DND-41 (cell line): Measurements from ENCODE around the gene POC1A.

Experiments
- ATAC-seq: fragments of 200-7000 bp; cut with Tn5 transposase; 3 replicates; pipeline ENCODE4 v1.9.1; 2021; ENCODE audit warnings: low read depth; ENCODE audit not compliant: insufficient read depth
- DNase-seq: peaks from one replicate; pipeline ENCODE4 v3.0.0-alpha.2; 2020
- H2AFZ ChIP-seq: 2 replicates; pipeline ENCODE4 v1.6.0; 2012; ENCODE audit warnings: low read depth, low read length
- H3K27ac ChIP-seq: 2 replicates; pipeline ENCODE4 v1.5.1; 2012; ENCODE audit warnings: low read length, inconsistent platforms
- H3K27me3 ChIP-seq: fragments of 200-600 bp; sonication (generic); 2 replicates; pipeline ENCODE4 v1.6.0; 2012; ENCODE audit warnings: low read length, mild to moderate bottlenecking, inconsistent platforms; ENCODE audit not compliant: insufficient read depth, poor library complexity
- H3K36me3 ChIP-seq: 2 replicates; pipeline ENCODE4 v1.5.1; 2012; ENCODE audit warnings: low read length, inconsistent platforms; ENCODE audit not compliant: insufficient read depth
- H3K4me1 ChIP-seq: 2 replicates; pipeline ENCODE4 v1.5.1; 2012; ENCODE audit warnings: mild to moderate bottlenecking, low read length; ENCODE audit not compliant: insufficient read depth
- H3K4me2 ChIP-seq: 2 replicates; pipeline ENCODE4 v1.6.0; 2012; ENCODE audit warnings: mild to moderate bottlenecking, moderate library complexity, low read length, inconsistent platforms; ENCODE audit not compliant: insufficient read depth
- H3K4me3 ChIP-seq, 2 experiments: fragments of 200-600 bp in 1 of 2; shearing (Covaris generic) in 1 of 2; 2 replicates each; pipeline ENCODE4 v1.5.1; 2012 to 2016; ENCODE audit warnings: inconsistent platforms in 2 of 2, low read length in 2 of 2, mild to moderate bottlenecking in 2 of 2, low read depth in 1 of 2, moderate library complexity in 1 of 2
- H3K79me2 ChIP-seq: 2 replicates; pipeline ENCODE4 v1.6.0; 2012; ENCODE audit warnings: low read length, inconsistent platforms; ENCODE audit not compliant: insufficient read depth
- H3K9ac ChIP-seq: 2 replicates; pipeline ENCODE4 v1.6.0; 2012; ENCODE audit warnings: low read depth, mild to moderate bottlenecking, inconsistent platforms, low read length, moderate library complexity
- H3K9me3 ChIP-seq: 2 replicates; pipeline ENCODE4 v1.5.1; 2012; ENCODE audit warnings: low read length, moderate library complexity, mild to moderate bottlenecking, inconsistent platforms; ENCODE audit not compliant: insufficient read depth, severe bottlenecking
- H4K20me1 ChIP-seq: 2 replicates; pipeline ENCODE4 v1.6.0; 2012; ENCODE audit warnings: low read length; ENCODE audit not compliant: insufficient read depth
- EZH2 ChIP-seq: IDR thresholded peaks from 3 replicates; pipeline ENCODE4 v1.6.1; 2012; ENCODE audit warnings: borderline replicate concordance, low read depth, mild to moderate bottlenecking, moderate library complexity, low read length, inconsistent platforms; ENCODE audit not compliant: severe bottlenecking
- TF ChIP-seq, protein P1 (sequence below): IDR thresholded peaks from 2 replicates; pipeline ENCODE4 v1.5.1; 2012; ENCODE audit warnings: borderline replicate concordance, low read length, moderate library complexity, mild to moderate bottlenecking; ENCODE audit not compliant: poor library complexity, severe bottlenecking; ENCODE audit errors: extremely low read depth

POC1A gene

DNA sequence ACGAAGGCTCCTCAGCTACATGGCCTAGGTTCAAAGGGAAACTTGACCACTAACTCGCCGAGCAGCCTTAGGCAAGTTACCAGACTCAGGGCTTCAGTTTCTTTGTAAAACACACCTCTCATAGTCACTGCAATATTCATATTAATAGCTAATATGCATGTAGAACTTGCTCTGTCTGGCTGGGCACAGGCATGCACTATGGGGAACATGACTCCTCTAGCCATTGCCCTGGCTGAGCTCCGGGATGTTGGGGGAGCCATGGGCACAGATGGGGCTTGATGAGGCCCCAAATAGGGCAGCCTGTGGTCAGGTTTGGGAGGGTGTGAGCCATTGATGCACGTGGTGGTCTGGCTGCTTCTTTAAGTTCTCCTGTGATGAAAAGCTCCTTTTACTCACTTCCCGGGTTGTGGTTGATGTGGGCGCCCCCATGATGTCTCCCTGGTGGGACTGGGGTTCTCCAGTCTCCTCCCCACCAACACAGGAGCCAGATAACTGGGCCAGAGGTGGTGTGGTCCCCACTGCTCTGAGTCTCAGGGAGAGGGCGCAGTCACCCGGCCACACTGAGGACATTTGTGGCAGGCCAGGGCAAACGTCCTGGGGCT, 68.4 kb downstream of the POC1A start:
- Histone ChIP-seq H3K9ac (no peak overlapping the region), H3K36me3 (peaks cover 60% of the 10 kb centered on the region), H3K4me3 (no peak overlapping the region), H3K79me2 (no peaks in the 10 kb centered on the region), H3K4me2 (no peak overlapping the region), H3K9me3 (no peaks in the 10 kb centered on the region), H3K27ac (no peak overlapping the region), H2AFZ (no peak overlapping the region), H3K27me3 (no peaks in the 10 kb centered on the region), H4K20me1 (peaks cover 17% of the 10 kb centered on the region; the same call in 1 of the 2 replicates), H3K4me1 (peaks cover 8% of the 10 kb centered on the region)
- no peak for TF ChIP-seq EZH2
- TF ChIP-seq, protein P1, sequence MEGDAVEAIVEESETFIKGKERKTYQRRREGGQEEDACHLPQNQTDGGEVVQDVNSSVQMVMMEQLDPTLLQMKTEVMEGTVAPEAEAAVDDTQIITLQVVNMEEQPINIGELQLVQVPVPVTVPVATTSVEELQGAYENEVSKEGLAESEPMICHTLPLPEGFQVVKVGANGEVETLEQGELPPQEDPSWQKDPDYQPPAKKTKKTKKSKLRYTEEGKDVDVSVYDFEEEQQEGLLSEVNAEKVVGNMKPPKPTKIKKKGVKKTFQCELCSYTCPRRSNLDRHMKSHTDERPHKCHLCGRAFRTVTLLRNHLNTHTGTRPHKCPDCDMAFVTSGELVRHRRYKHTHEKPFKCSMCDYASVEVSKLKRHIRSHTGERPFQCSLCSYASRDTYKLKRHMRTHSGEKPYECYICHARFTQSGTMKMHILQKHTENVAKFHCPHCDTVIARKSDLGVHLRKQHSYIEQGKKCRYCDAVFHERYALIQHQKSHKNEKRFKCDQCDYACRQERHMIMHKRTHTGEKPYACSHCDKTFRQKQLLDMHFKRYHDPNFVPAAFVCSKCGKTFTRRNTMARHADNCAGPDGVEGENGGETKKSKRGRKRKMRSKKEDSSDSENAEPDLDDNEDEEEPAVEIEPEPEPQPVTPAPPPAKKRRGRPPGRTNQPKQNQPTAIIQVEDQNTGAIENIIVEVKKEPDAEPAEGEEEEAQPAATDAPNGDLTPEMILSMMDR: no peak
- no peak for DNase-seq
- ATAC-seq: no peak

DNA sequence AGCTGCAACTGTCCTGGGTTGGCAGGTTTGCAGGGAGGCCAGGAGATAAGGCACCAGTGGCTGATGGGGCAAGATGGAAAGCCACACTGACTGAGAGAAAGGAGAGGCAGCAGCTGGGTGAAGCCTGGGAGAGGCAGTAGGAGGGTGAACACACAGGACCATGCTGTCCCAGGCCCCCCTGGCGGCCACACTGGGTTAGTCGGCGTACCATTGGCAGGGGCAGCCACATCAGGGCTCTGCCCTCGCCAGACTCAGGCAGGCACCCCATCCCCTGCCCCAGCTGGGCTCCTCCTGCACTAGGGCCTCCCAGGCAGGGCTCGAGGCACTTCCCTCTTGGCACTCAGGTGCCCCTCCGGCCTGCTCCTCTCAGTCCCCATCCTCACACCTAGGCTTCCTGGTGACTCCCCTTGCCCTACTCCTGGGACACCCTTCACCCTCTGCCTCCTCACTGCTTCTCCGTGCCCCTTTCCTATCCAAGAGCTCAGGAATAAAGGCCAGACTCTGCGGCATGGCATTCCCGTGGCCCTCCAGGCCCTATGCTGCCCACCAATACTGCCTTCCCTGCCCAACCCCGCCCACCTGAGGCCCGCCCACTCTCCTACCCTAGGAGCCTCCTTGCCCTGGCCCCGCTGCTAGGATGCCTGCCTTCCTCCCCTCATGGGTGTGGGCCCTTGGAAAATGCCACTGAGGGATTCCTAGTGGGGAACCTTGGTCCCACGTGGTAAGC, 69.1 kb downstream of the POC1A start:
- Histone ChIP-seq H3K36me3 (peaks cover 63% of the 10 kb centered on the region), H3K4me1 (peaks cover 8% of the 10 kb centered on the region), H3K27ac (no peak overlapping the region), H2AFZ (no peak overlapping the region), H3K4me3 (no peak overlapping the region), H3K27me3 (no peaks in the 10 kb centered on the region), H3K4me2 (no peak overlapping the region), H3K9me3 (no peaks in the 10 kb centered on the region), H4K20me1 (peaks cover 20% of the 10 kb centered on the region), H3K9ac (no peak overlapping the region), H3K79me2 (no peaks in the 10 kb centered on the region)
- ATAC-seq: no peak
- no peak for TF ChIP-seq EZH2
- TF ChIP-seq, protein P1: no peak
- DNase-seq: no peak

DNA sequence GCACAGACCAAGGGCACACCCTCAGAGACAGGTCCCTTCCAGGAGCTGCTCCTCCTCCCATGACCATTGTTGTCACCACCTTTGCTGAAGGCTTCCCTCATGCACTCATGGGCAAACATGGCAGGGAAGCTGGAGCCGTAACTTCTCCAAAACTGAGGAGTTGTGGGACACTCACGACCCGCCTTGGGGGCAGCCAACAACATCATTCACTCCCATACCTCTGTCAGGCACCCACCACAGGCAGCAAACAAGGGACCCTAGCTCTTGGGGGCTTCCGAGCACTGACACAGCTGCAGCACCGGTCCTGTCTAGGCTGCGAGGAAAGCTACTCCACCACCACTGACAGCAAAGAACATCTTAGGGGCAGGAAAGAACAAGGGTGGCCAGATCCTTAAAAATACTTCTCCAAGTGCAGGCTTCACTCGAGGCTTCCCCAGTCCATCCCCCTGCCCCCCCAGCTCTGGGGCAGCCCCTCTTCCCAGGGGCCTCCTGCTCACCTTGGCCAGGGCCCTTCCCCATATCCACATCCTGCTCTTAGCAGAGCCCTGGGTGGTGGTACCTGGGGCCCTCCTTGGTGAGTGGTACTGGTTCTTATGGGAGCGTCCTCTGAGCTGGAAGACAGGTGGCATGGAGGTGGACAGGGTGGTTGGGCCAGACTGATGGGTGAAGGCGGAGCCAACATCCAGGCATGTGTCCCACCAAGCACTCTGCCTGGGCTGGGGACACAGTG, 69.8 kb downstream of the POC1A start:
- H3K4me3 ChIP-seq: no peak overlapping the region
- H3K9ac ChIP-seq: no peak overlapping the region
- no peaks in the 10 kb centered on the region for H3K79me2 ChIP-seq
- H2AFZ ChIP-seq: no peak overlapping the region
- DNase-seq (no peak), ATAC-seq (no peak)
- H3K27me3 ChIP-seq: no peaks in the 10 kb centered on the region
- H3K36me3 ChIP-seq: peaks cover 67% of the 10 kb centered on the region
- H4K20me1 ChIP-seq: peaks cover 22% of the 10 kb centered on the region
- no peaks in the 10 kb centered on the region for H3K9me3 ChIP-seq
- H3K4me1 ChIP-seq: peaks cover 8% of the 10 kb centered on the region
- no peak overlapping the region for H3K27ac ChIP-seq
- no peak overlapping the region for H3K4me2 ChIP-seq
- TF ChIP-seq, protein P1: no peak
- no peak for TF ChIP-seq EZH2
